Liver (tissue), 2 donors: ENCODE data around the gene SKI.

Experiments
- REST ChIP-seq: IDR thresholded peaks from 2 replicates; pipeline ENCODE4 v1.6.1; 2016; ENCODE audit warnings: antibody characterized with exemption, mild to moderate bottlenecking
- TF ChIP-seq, protein P1 (sequence below): fragments of 150-350 bp; IDR thresholded peaks from 2 replicates; pipeline ENCODE4 v1.5.1; 2017; ENCODE audit warnings: improper control_type of control experiment, low read depth, low read length; ENCODE audit not compliant: missing input control
- donor health status: healthy.

DNA sequence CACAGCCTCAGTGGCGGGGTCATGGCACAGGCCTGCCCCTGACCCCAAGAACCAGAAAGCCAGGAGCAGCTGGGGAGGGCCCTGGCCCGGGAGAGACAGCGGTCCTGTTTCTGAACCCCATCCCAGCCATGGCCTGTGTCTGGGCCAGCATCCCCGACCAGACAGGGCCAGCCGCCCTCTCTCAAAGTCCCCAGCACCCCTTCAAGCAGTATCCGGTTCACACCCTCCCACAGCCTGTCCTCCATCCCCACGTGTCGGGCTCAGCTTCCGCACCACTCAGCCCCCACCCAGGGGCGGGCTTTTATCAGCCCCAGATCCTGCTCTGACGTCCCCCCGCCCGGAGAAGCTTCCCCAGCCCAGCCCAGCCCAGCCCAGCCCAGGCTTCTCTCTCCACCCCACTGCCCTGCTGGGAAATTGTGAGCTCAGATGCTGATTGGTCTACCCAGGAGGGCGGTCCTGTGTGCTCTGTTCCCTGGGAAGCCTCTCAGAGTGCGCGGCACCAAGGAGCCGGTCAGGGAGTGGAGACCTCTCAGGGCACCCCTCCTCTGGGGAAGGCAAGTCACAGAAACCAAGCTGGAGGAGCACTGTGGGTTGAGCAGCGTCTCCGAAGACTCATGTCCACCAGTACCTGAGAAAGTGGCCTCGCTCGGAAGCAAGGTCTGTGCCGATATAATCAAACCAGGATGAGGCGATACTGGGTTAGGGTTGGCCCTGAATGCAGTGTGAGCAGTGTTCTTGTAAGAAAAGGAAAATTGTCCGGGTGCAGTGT, 28.9 kb upstream of the SKI start:
- TF ChIP-seq, protein P1, sequence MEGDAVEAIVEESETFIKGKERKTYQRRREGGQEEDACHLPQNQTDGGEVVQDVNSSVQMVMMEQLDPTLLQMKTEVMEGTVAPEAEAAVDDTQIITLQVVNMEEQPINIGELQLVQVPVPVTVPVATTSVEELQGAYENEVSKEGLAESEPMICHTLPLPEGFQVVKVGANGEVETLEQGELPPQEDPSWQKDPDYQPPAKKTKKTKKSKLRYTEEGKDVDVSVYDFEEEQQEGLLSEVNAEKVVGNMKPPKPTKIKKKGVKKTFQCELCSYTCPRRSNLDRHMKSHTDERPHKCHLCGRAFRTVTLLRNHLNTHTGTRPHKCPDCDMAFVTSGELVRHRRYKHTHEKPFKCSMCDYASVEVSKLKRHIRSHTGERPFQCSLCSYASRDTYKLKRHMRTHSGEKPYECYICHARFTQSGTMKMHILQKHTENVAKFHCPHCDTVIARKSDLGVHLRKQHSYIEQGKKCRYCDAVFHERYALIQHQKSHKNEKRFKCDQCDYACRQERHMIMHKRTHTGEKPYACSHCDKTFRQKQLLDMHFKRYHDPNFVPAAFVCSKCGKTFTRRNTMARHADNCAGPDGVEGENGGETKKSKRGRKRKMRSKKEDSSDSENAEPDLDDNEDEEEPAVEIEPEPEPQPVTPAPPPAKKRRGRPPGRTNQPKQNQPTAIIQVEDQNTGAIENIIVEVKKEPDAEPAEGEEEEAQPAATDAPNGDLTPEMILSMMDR: no peak
- TF ChIP-seq REST: no peak
